Endothelial cell of umbilical vein (primary cell): ENCODE measurements around the gene VANGL1. TPM values are rescaled to one million over a fixed set of nuclear protein-coding genes. Genes with fewer than 3 reads are reported as not detected.

ENCODE experiments used
- BruUV-seq: library from RNA; stranded (reverse); fragments of 400-500 nt; replicated peaks from 2 replicates; lab custom pipeline; 2021; lab: Mats Ljungman, UMichigan
- CTCF ChIA-PET: fragments of 300-600, 350-600 bp; sonication (Branson Sonifier 250); formaldehyde crosslinking; loops from one replicate; lab custom pipeline; 2021; ENCODE audit warnings: antibody characterized with exemption, inconsistent platforms; lab: Charles Lee
- POLR2A ChIA-PET: fragments of 300-600, 350-600 bp; sonication (Branson Sonifier 250); formaldehyde crosslinking; loops from one replicate; lab custom pipeline; 2021; ENCODE audit warnings: antibody characterized with exemption, inconsistent platforms; lab: Charles Lee
- DNase-seq: peaks from one replicate; pipeline ENCODE4 v3.0.0-alpha.2; 2011; ENCODE audit warnings: low read depth, low spot score
- FAIRE-seq: peaks from 2 replicates; lab custom pipeline; 2011; peaks lifted over from hg19 to GRCh38; lab: Jason Lieb, UNC
- H2AFZ ChIP-seq: 2 replicates; pipeline ENCODE4 v1.6.0; 2012; ENCODE audit warnings: low read depth, low read length, control low read depth, inconsistent platforms
- H3K27ac ChIP-seq: 2 replicates; pipeline ENCODE4 v1.5.1; 2011; ENCODE audit warnings: low read depth, mild to moderate bottlenecking, control low read depth, low read length, moderate library complexity; ENCODE audit not compliant: insufficient read depth
- H3K27me3 ChIP-seq, 2 experiments: 2 replicates each; pipeline versions ENCODE4 v1.6.0 to v1.6.1; 2011; ENCODE audit warnings: low read length in 2 of 2, mixed read lengths in 1 of 2; ENCODE audit not compliant: control insufficient read depth in 2 of 2, insufficient read depth in 2 of 2
- H3K36me3 ChIP-seq, 2 experiments: 2 replicates in 1 of 2; 3 replicates in 1 of 2; pipeline ENCODE4 v1.5.1; 2011; ENCODE audit warnings: low read length in 2 of 2, mild to moderate bottlenecking in 1 of 2, moderate library complexity in 1 of 2; ENCODE audit not compliant: control insufficient read depth in 2 of 2, insufficient read depth in 2 of 2; ENCODE audit errors: extremely low read depth in 1 of 2
- H3K4me1 ChIP-seq: 3 replicates; pipeline ENCODE4 v1.5.1; 2011; ENCODE audit warnings: mild to moderate bottlenecking, low read length; ENCODE audit not compliant: control insufficient read depth, insufficient read depth; ENCODE audit errors: extremely low read depth
- H3K4me2 ChIP-seq: 2 replicates; pipeline ENCODE4 v1.6.1; 2011; ENCODE audit warnings: low read length, control low read depth, mixed read lengths; ENCODE audit not compliant: insufficient read depth
- H3K4me3 ChIP-seq, 3 experiments: fragments of 200-600 bp in 1 of 3; sonication (generic), shearing (Covaris generic) in 1 of 3; replicated peaks in 1 of 3; 2 replicates each; pipeline ENCODE4 v1.5.1; 2011 to 2016; ENCODE audit warnings: control low read depth in 3 of 3, low read length in 3 of 3, mild to moderate bottlenecking in 2 of 3, inconsistent platforms in 1 of 3, low read depth in 1 of 3, moderate library complexity in 1 of 3; ENCODE audit not compliant: insufficient read depth in 1 of 3
- H3K79me2 ChIP-seq: 2 replicates; pipeline ENCODE4 v1.6.0; 2012; ENCODE audit warnings: low read length, inconsistent platforms; ENCODE audit not compliant: control insufficient read depth, insufficient read depth
- H3K9ac ChIP-seq: replicated peaks from 2 replicates; pipeline ENCODE3; 2011; ENCODE audit warnings: low read length, control low read depth; ENCODE audit not compliant: insufficient read depth; ENCODE audit errors: extremely low read depth
- H3K9me1 ChIP-seq: replicated peaks from 3 replicates; pipeline ENCODE4 v1.6.0; 2011; ENCODE audit warnings: mild to moderate bottlenecking, low read length; ENCODE audit not compliant: control insufficient read depth, insufficient read depth; ENCODE audit errors: extremely low read depth
- H3K9me3 ChIP-seq: replicated peaks from 2 replicates; pipeline ENCODE4 v1.5.1; 2012; ENCODE audit warnings: low read length, inconsistent platforms; ENCODE audit not compliant: control insufficient read depth, insufficient read depth
- H4K20me1 ChIP-seq: replicated peaks from 2 replicates; pipeline ENCODE3; 2011; ENCODE audit warnings: mild to moderate bottlenecking, low read length; ENCODE audit not compliant: control insufficient read depth, insufficient read depth; ENCODE audit errors: extremely low read depth
- EZH2 ChIP-seq: IDR thresholded peaks from 2 replicates; pipeline ENCODE4 v1.6.1; 2012; ENCODE audit warnings: borderline replicate concordance, low read depth, mild to moderate bottlenecking, moderate library complexity, low read length, inconsistent platforms; ENCODE audit not compliant: severe bottlenecking
- FOS ChIP-seq: IDR thresholded peaks from 2 replicates; pipeline ENCODE4 v1.6.1; 2011; ENCODE audit warnings: mild to moderate bottlenecking, low read length, moderate library complexity, borderline replicate concordance; ENCODE audit not compliant: insufficient read depth
- GATA2 ChIP-seq: IDR thresholded peaks from 2 replicates; pipeline ENCODE4 v1.7.0; 2011; ENCODE audit warnings: low read depth, mild to moderate bottlenecking, moderate library complexity, mixed read lengths, low read length; ENCODE audit not compliant: insufficient read length, insufficient read depth
- JUN ChIP-seq: IDR thresholded peaks from 2 replicates; pipeline ENCODE4 v1.6.1; 2011; ENCODE audit warnings: borderline replicate concordance, low read depth; ENCODE audit not compliant: insufficient read length, insufficient read depth
- MAX ChIP-seq: IDR thresholded peaks from 2 replicates; pipeline ENCODE4 v1.6.1; 2011; ENCODE audit not compliant: insufficient read depth, insufficient read length
- MYC ChIP-seq: IDR thresholded peaks from one replicate; pipeline ENCODE4 v1.6.1; 2011; ENCODE audit warnings: mild to moderate bottlenecking, low read depth, low read length
- POLR2A ChIP-seq: IDR thresholded peaks from 2 replicates; pipeline ENCODE4 v1.6.1; 2012; ENCODE audit warnings: low read depth, mild to moderate bottlenecking, control low read depth, low read length
- POLR2AphosphoS5 ChIP-seq: IDR thresholded peaks from 2 replicates; pipeline ENCODE4 v1.6.1; 2012; ENCODE audit warnings: low read depth, mild to moderate bottlenecking, control low read depth, low read length, moderate library complexity; ENCODE audit not compliant: insufficient read depth
- dilution Hi-C: fragments of 300-500 bp; cut with MboI; formaldehyde crosslinking; loops from one replicate; pipeline ENCODE4 v1.15.0; 2019; ENCODE audit warnings: low sequenced_read_pairs; ENCODE audit not compliant: extremely low pct_ligation_motif_present
- intact Hi-C: fragments of 100-400 bp; cut with micrococcal nuclease; formaldehyde crosslinking; loops from one replicate; pipeline ENCODE4 v1.10.0; 2022
- polyA plus RNA-seq, 4 experiments: library from polyadenylated mRNA; depleted of rRNA in 3 of 4; stranded (reverse) in 3 of 4; unstranded in 1 of 4; fragments of >200 nt; gene quantifications; 2 replicates each; pipeline versions ENCODE4 v1.2.1 to v1.2.3, GENCODE V29; 2011 to 2012; ENCODE audit warnings: missing spikeins in 1 of 4
- total RNA-seq: library from RNA; stranded (reverse); gene quantifications from 2 replicates; pipeline ENCODE4 v1.2.3, GENCODE V29; 2021
- TF ChIP-seq, protein P1 (sequence below), 2 donors: IDR thresholded peaks; 1 replicate in 1 of 2; 2 replicates in 1 of 2; pipeline ENCODE4 v1.5.1; 2011; ENCODE audit warnings: low read length in 2 of 2, mild to moderate bottlenecking in 2 of 2, moderate library complexity in 2 of 2, control low read depth in 1 of 2, inconsistent platforms in 1 of 2, low read depth in 1 of 2; ENCODE audit not compliant: insufficient read depth in 1 of 2; ENCODE audit errors: extremely low read depth in 1 of 2

Gene VANGL1
- total and polyA plus RNA-seq, 2 donors (not counting 3 experiments of a cell fraction or from before 2014, with no cell fraction given) = 15.0 to 24.8 TPM

DNA sequence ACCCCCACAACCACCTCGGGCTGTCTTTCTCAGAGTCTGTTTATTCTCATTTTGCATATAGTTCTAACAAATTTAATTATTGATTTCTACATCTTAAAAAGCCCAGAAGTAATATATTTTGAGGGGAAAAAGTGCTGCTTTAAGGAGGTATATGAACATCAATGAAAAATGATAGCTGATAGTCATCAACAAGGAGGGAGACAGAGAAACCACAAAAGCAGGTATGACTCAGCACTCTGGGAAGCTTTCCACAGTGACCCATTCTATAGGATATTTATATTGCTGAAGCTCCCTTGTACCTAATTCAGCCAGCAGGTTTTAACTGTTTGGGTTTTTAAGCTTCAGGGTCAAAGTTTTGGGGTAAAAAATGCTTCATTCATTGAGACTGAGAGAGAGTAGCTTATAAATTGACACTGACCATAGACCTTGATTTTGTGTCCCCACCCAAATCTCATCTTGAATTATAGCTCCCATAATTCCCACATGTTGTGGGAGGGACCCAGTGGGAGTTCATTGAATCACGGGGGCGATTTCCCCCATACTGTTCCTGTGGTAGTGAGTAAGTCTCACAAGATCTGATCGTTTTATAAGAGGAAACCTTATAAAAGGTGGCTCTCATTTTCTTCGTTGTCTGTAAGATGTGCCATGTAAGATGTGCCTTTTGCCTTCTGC is 27.4 kb downstream of the VANGL1 start:
- Histone ChIP-seq H3K9me3 (no peaks in the 10 kb centered on the region), H3K27me3 (no peaks in the 10 kb centered on the region), H3K36me3 (peaks cover 5 to 9% of the 10 kb centered on the region in 2 experiments), H3K9ac (no peak overlapping the region), H3K4me2 (no peak overlapping the region), H4K20me1 (peaks cover 3% of the 10 kb centered on the region), H3K79me2 (peaks cover 4% of the 10 kb centered on the region), H3K27ac (peak overlapping the region; percentile 38), H2AFZ (no peak overlapping the region), H3K9me1 (no peaks in the 10 kb centered on the region), H3K4me3 (no peak overlapping the region), H3K4me1 (peaks cover 9% of the 10 kb centered on the region)
- CTCF ChIA-PET = interaction anchor here (0.7 to 3.7 kb wide), 13 partner anchors 9 to 73 kb away, joined by 3 to 30 read pairs (median 3); partner anchors contain the start of gene VANGL1
- intact Hi-C loops = loop anchor here (2.0 kb wide), 1 partner anchor 14 kb away; no protein-coding TSS in a partner anchor
- dilution Hi-C loops = no loop called here
- DNase-seq = peak; percentile 50
- BruUV-seq = no TSS peak
- POLR2A ChIA-PET = interaction anchor here (1.0 kb wide), 1 partner anchor 27 kb away, joined by 3 read pairs; the partner anchor contains the start of gene VANGL1
- peak; percentile 85 for FAIRE-seq
- TF ChIP-seq POLR2A (no peak), FOS (peak; percentile 67), GATA2 (peak; percentile 74)

DNA sequence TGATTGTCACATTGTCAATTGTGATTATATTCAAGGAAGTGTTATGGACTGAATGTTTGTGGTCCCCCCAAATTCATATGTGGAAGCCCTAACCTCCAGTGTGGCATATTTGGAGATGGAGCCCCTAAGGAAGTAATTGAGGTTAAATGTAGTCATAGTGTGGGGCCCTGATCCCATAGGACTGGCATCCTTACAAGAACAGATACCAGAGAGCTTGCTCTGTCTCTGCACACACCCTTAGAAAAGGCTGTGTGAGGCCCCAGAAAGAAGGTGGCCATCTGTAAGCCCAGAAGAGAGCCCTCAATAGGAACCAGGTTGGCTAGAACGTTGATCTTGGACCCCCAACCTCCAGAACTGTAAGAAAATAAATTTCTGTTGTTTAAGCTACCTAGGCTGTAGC is 28.1 kb downstream of the VANGL1 start:
- H3K9me3 ChIP-seq = no peaks in the 10 kb centered on the region
- peaks cover 5 to 6% of the 10 kb centered on the region in 2 experiments for H3K36me3 ChIP-seq
- H3K9ac ChIP-seq = no peak overlapping the region
- BruUV-seq = no TSS peak
- no peak overlapping the region for H3K4me3 ChIP-seq
- ChIA-PET CTCF (interaction anchor here (0.7 to 3.7 kb wide), 6 partner anchors 9 to 74 kb away, joined by 3 to 30 read pairs (median 4); no protein-coding TSS in a partner anchor), POLR2A (no interaction called here)
- H3K4me2 ChIP-seq = no peak overlapping the region
- intact Hi-C loops = loop anchor here (2.0 kb wide), 1 partner anchor 15 kb away; no protein-coding TSS in a partner anchor
- dilution Hi-C loops = no loop called here
- DNase-seq (no peak), FAIRE-seq (no peak)
- no peaks in the 10 kb centered on the region for H3K27me3 ChIP-seq
- H3K9me1 ChIP-seq = no peaks in the 10 kb centered on the region
- TF ChIP-seq FOS (no peak), POLR2A (no peak), JUN (no peak), MYC (no peak), POLR2AphosphoS5 (no peak), MAX (no peak), GATA2 (no peak), EZH2 (no peak)
- TF ChIP-seq, protein P1, sequence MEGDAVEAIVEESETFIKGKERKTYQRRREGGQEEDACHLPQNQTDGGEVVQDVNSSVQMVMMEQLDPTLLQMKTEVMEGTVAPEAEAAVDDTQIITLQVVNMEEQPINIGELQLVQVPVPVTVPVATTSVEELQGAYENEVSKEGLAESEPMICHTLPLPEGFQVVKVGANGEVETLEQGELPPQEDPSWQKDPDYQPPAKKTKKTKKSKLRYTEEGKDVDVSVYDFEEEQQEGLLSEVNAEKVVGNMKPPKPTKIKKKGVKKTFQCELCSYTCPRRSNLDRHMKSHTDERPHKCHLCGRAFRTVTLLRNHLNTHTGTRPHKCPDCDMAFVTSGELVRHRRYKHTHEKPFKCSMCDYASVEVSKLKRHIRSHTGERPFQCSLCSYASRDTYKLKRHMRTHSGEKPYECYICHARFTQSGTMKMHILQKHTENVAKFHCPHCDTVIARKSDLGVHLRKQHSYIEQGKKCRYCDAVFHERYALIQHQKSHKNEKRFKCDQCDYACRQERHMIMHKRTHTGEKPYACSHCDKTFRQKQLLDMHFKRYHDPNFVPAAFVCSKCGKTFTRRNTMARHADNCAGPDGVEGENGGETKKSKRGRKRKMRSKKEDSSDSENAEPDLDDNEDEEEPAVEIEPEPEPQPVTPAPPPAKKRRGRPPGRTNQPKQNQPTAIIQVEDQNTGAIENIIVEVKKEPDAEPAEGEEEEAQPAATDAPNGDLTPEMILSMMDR (IDR thresholded peaks at IDR 0.05; ENCODE audit: extremely low read depth in 1 of 2, insufficient read depth in 1 of 2, low read depth in 1 of 2, low read length in 2 of 2) = no peak
- H2AFZ ChIP-seq = no peak overlapping the region
- H4K20me1 ChIP-seq = peaks cover 3% of the 10 kb centered on the region
- no peak overlapping the region for H3K27ac ChIP-seq
- peaks cover 4% of the 10 kb centered on the region for H3K79me2 ChIP-seq
- H3K4me1 ChIP-seq = peaks cover 9% of the 10 kb centered on the region
